ENCODE measurements around the gene UGT1A7.

Gene UGT1A7

GRCh38 chr2:233820774-233821105 lies 139.0 kb downstream of the UGT1A7 start:
- H3K36me3 ChIP-seq (ENCODE audit: insufficient read depth, low read length) = no peaks in the 10 kb centered on the region
- H3F3A ChIP-seq (ENCODE audit: insufficient read depth, low read length) = no peaks in the 10 kb centered on the region
- H2AFZ ChIP-seq (ENCODE audit: low read length) = no peak overlapping the region
- TF ChIP-seq, protein P1, sequence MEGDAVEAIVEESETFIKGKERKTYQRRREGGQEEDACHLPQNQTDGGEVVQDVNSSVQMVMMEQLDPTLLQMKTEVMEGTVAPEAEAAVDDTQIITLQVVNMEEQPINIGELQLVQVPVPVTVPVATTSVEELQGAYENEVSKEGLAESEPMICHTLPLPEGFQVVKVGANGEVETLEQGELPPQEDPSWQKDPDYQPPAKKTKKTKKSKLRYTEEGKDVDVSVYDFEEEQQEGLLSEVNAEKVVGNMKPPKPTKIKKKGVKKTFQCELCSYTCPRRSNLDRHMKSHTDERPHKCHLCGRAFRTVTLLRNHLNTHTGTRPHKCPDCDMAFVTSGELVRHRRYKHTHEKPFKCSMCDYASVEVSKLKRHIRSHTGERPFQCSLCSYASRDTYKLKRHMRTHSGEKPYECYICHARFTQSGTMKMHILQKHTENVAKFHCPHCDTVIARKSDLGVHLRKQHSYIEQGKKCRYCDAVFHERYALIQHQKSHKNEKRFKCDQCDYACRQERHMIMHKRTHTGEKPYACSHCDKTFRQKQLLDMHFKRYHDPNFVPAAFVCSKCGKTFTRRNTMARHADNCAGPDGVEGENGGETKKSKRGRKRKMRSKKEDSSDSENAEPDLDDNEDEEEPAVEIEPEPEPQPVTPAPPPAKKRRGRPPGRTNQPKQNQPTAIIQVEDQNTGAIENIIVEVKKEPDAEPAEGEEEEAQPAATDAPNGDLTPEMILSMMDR (IDR thresholded peaks at IDR 0.05; ENCODE audit: low read length) = no peak
- TF ChIP-seq EZH2 (IDR thresholded peaks at IDR 0.05; ENCODE audit: borderline replicate concordance, low read length) = no peak
- no peaks in the 10 kb centered on the region for H3K79me2 ChIP-seq (ENCODE audit: insufficient read depth, low read length)
- H3K4me1 ChIP-seq (ENCODE audit: insufficient read depth, low read length, severe bottlenecking) = no peaks in the 10 kb centered on the region
- no peaks in the 10 kb centered on the region for H3K9me3 ChIP-seq (ENCODE audit: low read length)
- H3K9me2 ChIP-seq (ENCODE audit: low read depth, low read length) = no peaks in the 10 kb centered on the region
- no peak overlapping the region for H3K4me3 ChIP-seq (ENCODE audit: low read depth, low read length, poor library complexity, severe bottlenecking)
- H3K9ac ChIP-seq (ENCODE audit: low read length) = no peak overlapping the region
- peaks cover 9% of the 10 kb centered on the region; the same call in 1 of the 2 replicates for H3K27me3 ChIP-seq (ENCODE audit: insufficient read depth, low read length)
- H4K20me1 ChIP-seq (ENCODE audit: insufficient read depth, low read length) = no peaks in the 10 kb centered on the region
- H3K27ac ChIP-seq (ENCODE audit: low read depth, low read length, poor library complexity, severe bottlenecking) = no peak overlapping the region
- no peak overlapping the region for H3K4me2 ChIP-seq (ENCODE audit: low read length)

GRCh38 chr2:233821196-233821595 lies 139.5 kb downstream of the UGT1A7 start:
- Histone ChIP-seq H3K9me2 (ENCODE audit: low read depth, low read length) (no peaks in the 10 kb centered on the region), H3K79me2 (ENCODE audit: insufficient read depth, low read length) (no peaks in the 10 kb centered on the region), H3K4me1 (ENCODE audit: insufficient read depth, low read length, severe bottlenecking) (no peaks in the 10 kb centered on the region), H3K4me3 (ENCODE audit: low read depth, low read length, poor library complexity, severe bottlenecking) (no peak overlapping the region), H2AFZ (ENCODE audit: low read length) (no peak overlapping the region), H3K36me3 (ENCODE audit: insufficient read depth, low read length) (no peaks in the 10 kb centered on the region), H3K4me2 (ENCODE audit: low read length) (no peak overlapping the region), H3K9me3 (ENCODE audit: low read length) (no peaks in the 10 kb centered on the region), H3K9ac (ENCODE audit: low read length) (no peak overlapping the region), H3K27me3 (ENCODE audit: insufficient read depth, low read length) (peaks cover 9% of the 10 kb centered on the region; the same call in 1 of the 2 replicates), H4K20me1 (ENCODE audit: insufficient read depth, low read length) (no peaks in the 10 kb centered on the region), H3K27ac (ENCODE audit: low read depth, low read length, poor library complexity, severe bottlenecking) (no peak overlapping the region), H3F3A (ENCODE audit: insufficient read depth, low read length) (no peaks in the 10 kb centered on the region)
- TF ChIP-seq, protein P1 (IDR thresholded peaks at IDR 0.05; ENCODE audit: low read length) = no peak
- TF ChIP-seq EZH2 (IDR thresholded peaks at IDR 0.05; ENCODE audit: borderline replicate concordance, low read length) = no peak

DNA sequence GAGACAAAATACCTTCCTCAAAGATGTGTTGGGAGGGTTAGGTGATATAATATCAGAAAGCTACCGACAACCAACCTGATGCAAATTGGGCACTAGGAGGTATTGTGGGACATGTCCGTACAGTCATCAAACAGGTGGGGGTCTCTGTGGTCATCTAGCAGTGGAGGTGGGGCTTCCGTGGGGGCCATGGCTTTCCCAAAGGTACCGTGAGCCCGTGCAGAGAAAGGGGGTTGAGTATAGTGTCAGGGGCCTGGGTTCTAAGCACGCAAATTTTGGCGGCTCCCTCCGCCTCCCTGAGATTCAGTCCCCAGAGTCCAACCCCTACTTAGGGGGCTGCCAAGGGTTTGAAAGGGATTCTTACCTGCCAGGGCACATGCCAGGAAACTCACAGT lies 140.0 kb downstream of the UGT1A7 start:
- no peaks in the 10 kb centered on the region for H3K36me3 ChIP-seq (ENCODE audit: insufficient read depth, low read length)
- no peak overlapping the region for H3K27ac ChIP-seq (ENCODE audit: low read depth, low read length, poor library complexity, severe bottlenecking)
- H3K4me1 ChIP-seq (ENCODE audit: insufficient read depth, low read length, severe bottlenecking) = no peaks in the 10 kb centered on the region
- no peak overlapping the region for H2AFZ ChIP-seq (ENCODE audit: low read length)
- H3K27me3 ChIP-seq (ENCODE audit: insufficient read depth, low read length) = peaks cover 9% of the 10 kb centered on the region; the same call in 1 of the 2 replicates
- H4K20me1 ChIP-seq (ENCODE audit: insufficient read depth, low read length) = no peaks in the 10 kb centered on the region
- no peak overlapping the region for H3K9ac ChIP-seq (ENCODE audit: low read length)
- H3K4me2 ChIP-seq (ENCODE audit: low read length) = no peak overlapping the region
- no peaks in the 10 kb centered on the region for H3K9me2 ChIP-seq (ENCODE audit: low read depth, low read length)
- H3K4me3 ChIP-seq (ENCODE audit: low read depth, low read length, poor library complexity, severe bottlenecking) = no peak overlapping the region
- no peaks in the 10 kb centered on the region for H3F3A ChIP-seq (ENCODE audit: insufficient read depth, low read length)
- TF ChIP-seq, protein P1 (IDR thresholded peaks at IDR 0.05; ENCODE audit: low read length) = no peak
- TF ChIP-seq EZH2 (IDR thresholded peaks at IDR 0.05; ENCODE audit: borderline replicate concordance, low read length) = no peak
- no peaks in the 10 kb centered on the region for H3K79me2 ChIP-seq (ENCODE audit: insufficient read depth, low read length)
- no peaks in the 10 kb centered on the region for H3K9me3 ChIP-seq (ENCODE audit: low read length)
